Neural progenitor cell (in vitro differentiated cells): ENCODE results near the gene SNX9.

ENCODE experiments used
- CTCF ChIP-seq: fragments of 200-600 bp; sonication (generic); IDR thresholded peaks from 2 replicates; pipeline ENCODE4 v1.5.1; 2017; ENCODE audit warnings: antibody characterized with exemption, mild to moderate bottlenecking
- EZH2 ChIP-seq: fragments of 200-600 bp; sonication (generic); IDR thresholded peaks from 2 replicates; pipeline ENCODE4 v1.6.1; 2017; ENCODE audit warnings: antibody characterized with exemption, mild to moderate bottlenecking, moderate library complexity
- EZH2phosphoT487 ChIP-seq: fragments of 200-600 bp; sonication (generic); IDR thresholded peaks from 2 replicates; pipeline ENCODE4 v1.6.1; 2017; ENCODE audit warnings: antibody characterized with exemption

GRCh38 chr6:157967486-157967885 is 144.4 kb downstream of the SNX9 start:
- TF ChIP-seq CTCF, result no peak
- TF ChIP-seq EZH2, result no peak
- no peak for TF ChIP-seq EZH2phosphoT487
